Activated naive CD8-positive, alpha-beta T cell treated with anti-CD3 and anti-CD28 coated beads for 36 hours (primary cell): ENCODE data around the gene NRIP3. TPM values are rescaled to one million over a fixed set of nuclear protein-coding genes. Genes with fewer than 3 reads are reported as not detected.
"Not testable (repeated sequence)": the region's sequence is repeated elsewhere in the genome, so short reads cannot be mapped to it uniquely, and the experiment has no call there.

Experiments used
- DNase-seq: peaks from one replicate; pipeline ENCODE4 v3.0.0; 2021
- H3K27ac Mint-ChIP-seq: one replicate; pipeline ENCODE4 v1.8.0; 2022; ENCODE audit warnings: mild to moderate bottlenecking, moderate library complexity, mixed read lengths
- H3K27me3 Mint-ChIP-seq: one replicate; pipeline ENCODE4 v1.8.0; 2022; ENCODE audit warnings: mild to moderate bottlenecking, mixed read lengths
- H3K36me3 Mint-ChIP-seq: one replicate; pipeline ENCODE4 v1.8.0; 2021; ENCODE audit warnings: mild to moderate bottlenecking, mixed read lengths
- H3K4me1 Mint-ChIP-seq: one replicate; pipeline ENCODE4 v1.8.0; 2021; ENCODE audit warnings: mixed read lengths
- H3K4me3 Mint-ChIP-seq: one replicate; pipeline ENCODE4 v1.8.0; 2022; ENCODE audit warnings: mild to moderate bottlenecking, moderate library complexity, mixed read lengths
- H3K9me3 Mint-ChIP-seq: one replicate; pipeline ENCODE4 v1.8.0; 2022; ENCODE audit warnings: mixed read lengths
- total RNA-seq, 2 experiments: library from RNA; stranded (reverse); gene quantifications; one replicate each; pipeline ENCODE4 v1.2.3, GENCODE V29; 2021

NRIP3 gene
- total RNA-seq, 2 experiments from 2014 or later = 0.95 to 1.5 TPM

- Mint-ChIP-seq H3K9me3 (no peaks in the 10 kb centered on the region), H3K36me3 (no peaks in the 10 kb centered on the region), H3K27ac (peak overlapping the region; percentile 31), H3K27me3 (peaks cover 55% of the 10 kb centered on the region), H3K4me3 (peak overlapping the region; percentile 69), H3K4me1 (peaks cover 24% of the 10 kb centered on the region)
- DNase-seq = peak; percentile 19
These were observed 755 bp downstream of the NRIP3 start for GRCh38 chr11:9002920-9003572.

- Mint-ChIP-seq H3K4me1 (peaks cover 24% of the 10 kb centered on the region), H3K4me3 (no peak overlapping the region), H3K9me3 (no peaks in the 10 kb centered on the region), H3K27me3 (peaks cover 52% of the 10 kb centered on the region), H3K36me3 (no peaks in the 10 kb centered on the region), H3K27ac (no peak overlapping the region)
- peak; percentile 25 for DNase-seq
These were observed 2.1 kb downstream of the NRIP3 start for GRCh38 chr11:9001736-9002135.

- DNase-seq = no peak
- Mint-ChIP-seq H3K4me3 (no peak overlapping the region), H3K36me3 (no peaks in the 10 kb centered on the region), H3K27ac (no peak overlapping the region), H3K27me3 (peaks cover 37% of the 10 kb centered on the region), H3K4me1 (peaks cover 15% of the 10 kb centered on the region), H3K9me3 (no peaks in the 10 kb centered on the region)
These were observed 5.8 kb downstream of the NRIP3 start for GRCh38 chr11:8998017-8998416.

GRCh38 chr11:8997451-8997850, 6.3 kb downstream of the NRIP3 start:
- peaks cover 32% of the 10 kb centered on the region for H3K27me3 Mint-ChIP-seq
- H3K4me1 Mint-ChIP-seq = peaks cover 11% of the 10 kb centered on the region
- no peak overlapping the region for H3K27ac Mint-ChIP-seq
- no peaks in the 10 kb centered on the region for H3K9me3 Mint-ChIP-seq
- no peak overlapping the region for H3K4me3 Mint-ChIP-seq
- H3K36me3 Mint-ChIP-seq = no peaks in the 10 kb centered on the region
- no peak for DNase-seq

GRCh38 chr11:8989453-8989852, 14.3 kb downstream of the NRIP3 start:
- Mint-ChIP-seq H3K27me3 (peaks cover 15% of the 10 kb centered on the region), H3K4me3 (no peak overlapping the region), H3K4me1 (no peaks in the 10 kb centered on the region), H3K36me3 (no peaks in the 10 kb centered on the region), H3K9me3 (no peaks in the 10 kb centered on the region), H3K27ac (no peak overlapping the region)
- DNase-seq = no peak

GRCh38 chr11:8988329-8989234, 15.2 kb downstream of the NRIP3 start:
- Mint-ChIP-seq H3K27ac (no peak overlapping the region), H3K36me3 (no peaks in the 10 kb centered on the region), H3K4me1 (no peaks in the 10 kb centered on the region), H3K27me3 (peaks cover 15% of the 10 kb centered on the region), H3K9me3 (no peaks in the 10 kb centered on the region), H3K4me3 (no peak overlapping the region)
- no peak for DNase-seq

- no peaks in the 10 kb centered on the region for H3K9me3 Mint-ChIP-seq
- H3K27ac Mint-ChIP-seq = no peak overlapping the region
- no peak for DNase-seq
- no peaks in the 10 kb centered on the region for H3K4me1 Mint-ChIP-seq
- no peaks in the 10 kb centered on the region for H3K36me3 Mint-ChIP-seq
- no peak overlapping the region for H3K4me3 Mint-ChIP-seq
- peaks cover 15% of the 10 kb centered on the region for H3K27me3 Mint-ChIP-seq
These were observed 16.4 kb downstream of the NRIP3 start for GRCh38 chr11:8987446-8987845.

GRCh38 chr11:8986772-8987171, 17.0 kb downstream of the NRIP3 start:
- H3K9me3 Mint-ChIP-seq, H3K27ac Mint-ChIP-seq, H3K4me3 Mint-ChIP-seq, DNase-seq, H3K36me3 Mint-ChIP-seq, H3K4me1 Mint-ChIP-seq: not testable (repeated sequence)
- H3K27me3 Mint-ChIP-seq = peaks cover 15% of the 10 kb centered on the region

GRCh38 chr11:8985462-8985861, 18.3 kb downstream of the NRIP3 start:
- Mint-ChIP-seq H3K27ac (no peak overlapping the region), H3K36me3 (no peaks in the 10 kb centered on the region), H3K4me3 (no peak overlapping the region), H3K4me1 (no peaks in the 10 kb centered on the region), H3K27me3 (peaks cover 10% of the 10 kb centered on the region), H3K9me3 (no peaks in the 10 kb centered on the region)
- DNase-seq = no peak

GRCh38 chr11:8983552-8983951, 20.2 kb downstream of the NRIP3 start:
- H3K4me3 Mint-ChIP-seq = no peak overlapping the region
- no peak for DNase-seq
- H3K9me3 Mint-ChIP-seq = no peaks in the 10 kb centered on the region
- H3K36me3 Mint-ChIP-seq = no peaks in the 10 kb centered on the region
- no peak overlapping the region for H3K27ac Mint-ChIP-seq
- H3K4me1 Mint-ChIP-seq = no peaks in the 10 kb centered on the region
- peaks cover 6% of the 10 kb centered on the region for H3K27me3 Mint-ChIP-seq

GRCh38 chr11:8980485-8980884, 23.3 kb downstream of the NRIP3 start:
- Mint-ChIP-seq H3K36me3 (no peaks in the 10 kb centered on the region), H3K4me1 (no peaks in the 10 kb centered on the region), H3K27ac (no peak overlapping the region), H3K27me3 (no peaks in the 10 kb centered on the region), H3K9me3 (no peaks in the 10 kb centered on the region), H3K4me3 (no peak overlapping the region)
- no peak for DNase-seq

GRCh38 chr11:8979365-8979764, 24.4 kb downstream of the NRIP3 start:
- not testable (repeated sequence) for H3K4me3 Mint-ChIP-seq, DNase-seq, H3K27ac Mint-ChIP-seq, H3K27me3 Mint-ChIP-seq, H3K9me3 Mint-ChIP-seq, H3K36me3 Mint-ChIP-seq, H3K4me1 Mint-ChIP-seq

- Mint-ChIP-seq H3K4me3 (no peak overlapping the region), H3K27me3 (no peaks in the 10 kb centered on the region), H3K9me3 (no peaks in the 10 kb centered on the region), H3K27ac (no peak overlapping the region), H3K36me3 (peaks cover 1% of the 10 kb centered on the region), H3K4me1 (no peaks in the 10 kb centered on the region)
- DNase-seq = no peak
These were observed 30.7 kb downstream of the NRIP3 start for GRCh38 chr11:8973121-8973520.

GRCh38 chr11:8971924-8972316, 31.9 kb downstream of the NRIP3 start:
- no peak overlapping the region for H3K4me3 Mint-ChIP-seq
- H3K4me1 Mint-ChIP-seq = no peaks in the 10 kb centered on the region
- H3K27ac Mint-ChIP-seq = no peak overlapping the region

GRCh38 chr11:8971196-8971923, 32.4 kb downstream of the NRIP3 start:
- peaks cover 1% of the 10 kb centered on the region for H3K36me3 Mint-ChIP-seq
- H3K9me3 Mint-ChIP-seq = no peaks in the 10 kb centered on the region
- no peak overlapping the region for H3K27ac Mint-ChIP-seq
- H3K27me3 Mint-ChIP-seq = no peaks in the 10 kb centered on the region
- DNase-seq = no peak
- H3K4me3 Mint-ChIP-seq = no peak overlapping the region
- H3K4me1 Mint-ChIP-seq = peaks cover 2% of the 10 kb centered on the region

More at GRCh38 chr11:8971924-8972316, 31.9 kb downstream of the NRIP3 start:
- no peaks in the 10 kb centered on the region for H3K27me3 Mint-ChIP-seq
- H3K36me3 Mint-ChIP-seq = peaks cover 1% of the 10 kb centered on the region
- DNase-seq = no peak
- no peaks in the 10 kb centered on the region for H3K9me3 Mint-ChIP-seq
